OCI-LY7 (cell line): ENCODE results near the gene CTSH. TPM values are rescaled to one million over a fixed set of nuclear protein-coding genes. Genes with fewer than 3 reads are reported as not detected.

ENCODE experiments used
- BruUV-seq: library from RNA; stranded (reverse); fragments of 400-500 nt; replicated peaks from 2 replicates; lab custom pipeline; 2021; lab: Mats Ljungman, UMichigan
- CTCF ChIA-PET: fragments of 300-600 bp; sonication (Branson Sonifier 250); formaldehyde crosslinking; loops from one replicate; lab custom pipeline; 2022; ENCODE audit warnings: antibody characterized with exemption; ENCODE audit not compliant: unreplicated experiment; lab: Charles Lee
- POLR2A ChIA-PET: fragments of 300-600 bp; sonication (Branson Sonifier 250); formaldehyde crosslinking; loops from one replicate; lab custom pipeline; 2022; ENCODE audit warnings: antibody characterized with exemption; lab: Charles Lee
- DNase-seq: peaks from one replicate; pipeline ENCODE4 v3.0.0-alpha.2; 2015; ENCODE audit warnings: low spot score
- H2AFZ ChIP-seq: fragments of 200-600 bp; sonication (generic), shearing (Covaris generic); 2 replicates; pipeline ENCODE4 v1.6.1; 2014; ENCODE audit warnings: mild to moderate bottlenecking, antibody characterized with exemption, low read length, moderate library complexity
- H3K27ac ChIP-seq: fragments of 200-600 bp; sonication (generic); 2 replicates; pipeline ENCODE4 v1.5.1; 2014; ENCODE audit warnings: mixed run types, low read depth, mild to moderate bottlenecking, moderate library complexity, low read length, inconsistent platforms; ENCODE audit not compliant: poor library complexity, severe bottlenecking
- H3K36me3 ChIP-seq: fragments of 200-600 bp; sonication (generic); 2 replicates; pipeline ENCODE4 v1.6.1; 2014; ENCODE audit warnings: mild to moderate bottlenecking, antibody characterized with exemption, low read length, moderate library complexity, mixed read lengths; ENCODE audit not compliant: insufficient read depth
- H3K4me1 ChIP-seq: fragments of 200-600 bp; sonication (generic); 2 replicates; pipeline ENCODE4 v1.5.1; 2014; ENCODE audit warnings: mild to moderate bottlenecking, low read length; ENCODE audit not compliant: insufficient read depth, poor library complexity, severe bottlenecking
- H3K4me2 ChIP-seq: fragments of 200-600 bp; sonication (generic); 2 replicates; pipeline ENCODE4 v1.6.1; 2014; ENCODE audit warnings: mild to moderate bottlenecking, low read length
- H3K4me3 ChIP-seq: fragments of 200-600 bp; sonication (generic); 2 replicates; pipeline ENCODE4 v1.5.1; 2014; ENCODE audit warnings: mild to moderate bottlenecking, low read depth, low read length; ENCODE audit not compliant: poor library complexity, severe bottlenecking
- H3K79me2 ChIP-seq: fragments of 200-600 bp; sonication (generic); 2 replicates; pipeline ENCODE4 v1.6.1; 2016; ENCODE audit warnings: low read depth, mild to moderate bottlenecking, low read length, moderate library complexity, mixed read lengths; ENCODE audit not compliant: insufficient read depth
- H3K9me2 ChIP-seq: fragments of 200-600 bp; sonication (generic); 2 replicates; pipeline ENCODE4 v1.6.1; 2016; ENCODE audit warnings: mild to moderate bottlenecking, low read length, mixed read lengths; ENCODE audit not compliant: insufficient read depth
- H3K9me3 ChIP-seq: fragments of 200-600 bp; sonication (generic); 2 replicates; pipeline ENCODE4 v1.6.1; 2014; ENCODE audit warnings: mild to moderate bottlenecking, mixed run types, low read length, mixed read lengths
- H4K20me1 ChIP-seq: fragments of 200-600 bp; sonication (generic); 2 replicates; pipeline ENCODE4 v1.6.1; 2014; ENCODE audit warnings: mild to moderate bottlenecking, antibody characterized with exemption, low read length, moderate library complexity, mixed read lengths; ENCODE audit not compliant: insufficient read depth
- EZH2phosphoT487 ChIP-seq: fragments of 200-600 bp; sonication (generic); IDR thresholded peaks from 2 replicates; pipeline ENCODE4 v1.6.1; 2018; ENCODE audit warnings: low read depth, borderline replicate concordance, mild to moderate bottlenecking, mixed run types, antibody characterized with exemption, low read length, moderate library complexity, mixed read lengths
- intact Hi-C: fragments of 100-400 bp; cut with micrococcal nuclease; formaldehyde crosslinking; loops from one replicate; pipeline ENCODE4 v1.10.0; 2022; ENCODE audit not compliant: unreplicated experiment
- total RNA-seq, 2 experiments: library from RNA; depleted of rRNA in 1 of 2; stranded (reverse); fragments of >200 nt in 1 of 2; shearing (Covaris generic) in 1 of 2; gene quantifications; 2 replicates each; pipeline ENCODE4 v1.2.3, GENCODE V29; 2014 to 2022
- TF ChIP-seq, protein P1 (sequence below): fragments of 200-600 bp; sonication (generic); conservative IDR thresholded peaks from 2 replicates; pipeline ENCODE4 v1.5.1; 2014; ENCODE audit warnings: mild to moderate bottlenecking, antibody characterized with exemption, low read length, moderate library complexity, mixed read lengths

Gene CTSH
- total RNA-seq, 2 experiments from 2014 or later, result 21.5 to 26.9 TPM

DNA sequence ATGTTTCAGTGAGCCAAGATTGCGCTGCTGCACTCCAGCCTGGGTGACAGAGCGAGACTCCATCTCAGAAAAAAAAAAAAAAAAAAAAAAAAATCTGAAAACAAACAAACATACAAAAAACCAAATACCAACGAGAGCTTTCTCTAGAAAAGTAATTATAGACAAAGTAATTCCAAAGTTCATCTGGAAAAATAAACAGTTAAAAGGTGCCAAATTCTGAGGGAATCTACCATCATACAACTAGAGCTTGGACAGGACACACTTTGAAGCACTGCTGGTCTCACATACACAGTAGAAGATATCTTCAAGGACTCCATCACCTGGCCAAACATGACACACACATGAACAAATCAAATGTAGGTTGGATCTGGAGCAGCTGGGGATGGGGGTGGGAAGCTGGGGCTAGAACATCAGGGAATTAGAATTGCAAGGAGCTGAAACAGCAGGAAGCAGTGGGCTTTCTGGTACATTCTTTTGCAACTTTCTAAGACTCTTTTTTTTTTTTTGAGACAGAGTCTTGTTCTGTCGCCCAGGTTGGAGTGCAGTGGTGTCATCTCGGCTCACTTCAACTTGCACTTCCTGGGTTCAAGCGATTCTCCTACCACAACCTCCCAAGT, 41.1 kb upstream of the CTSH start:
- POLR2A ChIA-PET, result interaction anchor here (0.6 to 0.7 kb wide), 4 partner anchors 22 to 145 kb away, joined by 4 to 5 read pairs (median 4); no protein-coding TSS in a partner anchor
- intact Hi-C loops, result no loop called here
- H3K9me3 ChIP-seq, result no peaks in the 10 kb centered on the region
- no peaks in the 10 kb centered on the region for H3K9me2 ChIP-seq
- no peak overlapping the region for H3K27ac ChIP-seq
- H3K36me3 ChIP-seq, result no peaks in the 10 kb centered on the region
- no peaks in the 10 kb centered on the region for H4K20me1 ChIP-seq
- no peaks in the 10 kb centered on the region for H3K79me2 ChIP-seq
- DNase-seq, result no peak
- H3K4me2 ChIP-seq, result no peak overlapping the region
- BruUV-seq, result no TSS peak
- H3K4me1 ChIP-seq, result no peaks in the 10 kb centered on the region
- CTCF ChIA-PET, result no interaction called here
- no peak for TF ChIP-seq EZH2phosphoT487
- TF ChIP-seq, protein P1, sequence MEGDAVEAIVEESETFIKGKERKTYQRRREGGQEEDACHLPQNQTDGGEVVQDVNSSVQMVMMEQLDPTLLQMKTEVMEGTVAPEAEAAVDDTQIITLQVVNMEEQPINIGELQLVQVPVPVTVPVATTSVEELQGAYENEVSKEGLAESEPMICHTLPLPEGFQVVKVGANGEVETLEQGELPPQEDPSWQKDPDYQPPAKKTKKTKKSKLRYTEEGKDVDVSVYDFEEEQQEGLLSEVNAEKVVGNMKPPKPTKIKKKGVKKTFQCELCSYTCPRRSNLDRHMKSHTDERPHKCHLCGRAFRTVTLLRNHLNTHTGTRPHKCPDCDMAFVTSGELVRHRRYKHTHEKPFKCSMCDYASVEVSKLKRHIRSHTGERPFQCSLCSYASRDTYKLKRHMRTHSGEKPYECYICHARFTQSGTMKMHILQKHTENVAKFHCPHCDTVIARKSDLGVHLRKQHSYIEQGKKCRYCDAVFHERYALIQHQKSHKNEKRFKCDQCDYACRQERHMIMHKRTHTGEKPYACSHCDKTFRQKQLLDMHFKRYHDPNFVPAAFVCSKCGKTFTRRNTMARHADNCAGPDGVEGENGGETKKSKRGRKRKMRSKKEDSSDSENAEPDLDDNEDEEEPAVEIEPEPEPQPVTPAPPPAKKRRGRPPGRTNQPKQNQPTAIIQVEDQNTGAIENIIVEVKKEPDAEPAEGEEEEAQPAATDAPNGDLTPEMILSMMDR, result no peak
- no peak overlapping the region for H2AFZ ChIP-seq
- H3K4me3 ChIP-seq, result no peak overlapping the region

DNA sequence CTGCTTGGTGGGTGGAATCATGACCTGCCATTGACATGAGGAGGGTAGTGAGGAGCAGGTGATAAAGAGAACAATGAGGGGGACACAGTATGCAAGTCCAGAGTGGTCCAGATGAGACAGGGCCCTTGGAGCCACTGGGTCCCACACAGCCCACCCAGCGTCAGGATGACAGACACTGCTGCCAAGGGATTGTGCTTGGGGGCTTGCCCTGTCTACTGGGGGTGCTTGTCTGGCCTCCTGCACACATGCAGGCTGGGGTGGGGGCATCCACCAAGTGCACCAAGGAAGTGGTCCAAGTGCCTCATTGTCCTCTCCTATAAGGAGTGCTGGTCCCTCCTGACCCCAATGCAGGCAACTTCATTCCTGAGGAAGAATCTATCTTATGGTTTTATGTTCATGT, 39.2 kb upstream of the CTSH start:
- ChIA-PET CTCF (no interaction called here), POLR2A (no interaction called here)
- H3K4me3 ChIP-seq, result no peak overlapping the region
- H3K79me2 ChIP-seq, result no peaks in the 10 kb centered on the region
- no peak for DNase-seq
- TF ChIP-seq, protein P1, result no peak
- TF ChIP-seq EZH2phosphoT487, result no peak
- H3K27ac ChIP-seq, result no peak overlapping the region
- no TSS peak for BruUV-seq
- peaks cover 7% of the 10 kb centered on the region for H3K4me1 ChIP-seq
- H2AFZ ChIP-seq, result no peak overlapping the region
- H3K9me3 ChIP-seq, result no peaks in the 10 kb centered on the region
- H4K20me1 ChIP-seq, result no peaks in the 10 kb centered on the region
- no peaks in the 10 kb centered on the region for H3K36me3 ChIP-seq
- no peak overlapping the region for H3K4me2 ChIP-seq
- no peaks in the 10 kb centered on the region for H3K9me2 ChIP-seq
- intact Hi-C loops, result no loop called here

DNA sequence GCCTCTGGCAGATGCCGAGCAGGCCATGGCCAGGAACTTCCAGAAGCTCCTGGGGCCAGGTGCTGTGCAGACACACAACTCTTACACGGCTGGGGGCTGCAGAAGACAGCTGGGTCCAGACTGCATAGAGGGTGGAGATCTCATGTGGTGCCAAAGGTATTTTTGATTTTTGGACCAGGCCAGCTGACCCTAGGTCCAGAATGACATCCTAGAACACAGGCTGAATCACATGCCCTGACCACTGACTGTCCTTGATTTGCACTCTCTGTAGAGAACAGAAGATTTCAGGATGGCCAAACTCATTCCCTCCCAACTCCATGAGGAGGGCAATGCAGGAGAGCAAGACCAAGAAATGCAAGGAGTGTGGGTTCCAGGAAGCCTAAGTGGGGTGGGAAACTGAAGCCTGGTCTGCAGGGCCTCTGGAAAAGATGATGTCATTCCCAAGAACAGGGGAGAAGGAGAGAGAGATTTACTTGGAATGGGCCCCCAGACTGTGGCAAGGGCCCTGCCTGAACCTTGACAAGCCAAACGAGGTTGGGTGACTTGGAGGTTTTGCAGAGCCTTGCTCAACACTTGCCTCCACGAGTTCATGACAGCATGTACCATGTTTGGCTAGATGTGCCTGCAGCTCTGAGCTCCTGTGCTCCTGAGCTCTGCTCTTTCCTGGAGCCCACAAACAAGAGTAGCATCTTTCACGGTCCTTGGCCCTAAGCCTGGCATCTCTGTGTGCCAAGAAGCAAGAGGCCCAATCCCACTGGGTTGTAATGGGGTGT, 38.5 kb upstream of the CTSH start:
- no peak overlapping the region for H3K4me2 ChIP-seq
- no peak overlapping the region for H3K4me3 ChIP-seq
- no peaks in the 10 kb centered on the region for H3K36me3 ChIP-seq
- H2AFZ ChIP-seq, result no peak overlapping the region
- H3K9me2 ChIP-seq, result no peaks in the 10 kb centered on the region
- H3K9me3 ChIP-seq, result no peaks in the 10 kb centered on the region
- no peaks in the 10 kb centered on the region for H4K20me1 ChIP-seq
- CTCF ChIA-PET, result interaction anchor here (0.6 kb wide), 1 partner anchor 1454 kb away, joined by 3 read pairs; no protein-coding TSS in a partner anchor
- intact Hi-C loops, result no loop called here
- H3K27ac ChIP-seq, result no peak overlapping the region
- POLR2A ChIA-PET, result interaction anchor here (0.6 kb wide), 1 partner anchor 47 kb away, joined by 3 read pairs; no protein-coding TSS in a partner anchor
- peaks cover 9% of the 10 kb centered on the region for H3K4me1 ChIP-seq
- DNase-seq, result no peak
- TF ChIP-seq, protein P1, result no peak
- TF ChIP-seq EZH2phosphoT487, result no peak
- no peaks in the 10 kb centered on the region for H3K79me2 ChIP-seq
- BruUV-seq, result no TSS peak
